ENCODE measurements around the gene SLC9A9.

The SLC9A9 gene

DNA sequence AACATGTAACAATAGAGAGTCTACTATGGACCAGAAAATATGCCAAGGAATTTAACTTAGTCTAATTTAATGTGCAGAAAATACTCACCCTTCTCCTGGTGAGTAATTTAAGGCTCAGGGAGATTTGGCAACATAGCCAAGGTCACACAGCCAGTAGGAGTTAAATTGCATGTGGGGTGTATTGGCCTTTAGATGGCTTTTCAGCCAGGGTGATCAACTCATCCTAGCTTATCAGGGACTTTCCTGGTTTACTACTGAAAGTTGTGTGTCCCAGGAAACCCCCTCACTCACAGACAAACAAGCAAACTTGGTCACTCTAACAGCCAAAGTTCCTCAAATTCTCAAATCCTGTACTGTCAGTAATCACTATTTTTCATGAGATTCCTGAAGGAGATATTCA, 2.6 kb upstream of the SLC9A9 start:
- no peak for DNase-seq
- H3K4me3 ChIP-seq (ENCODE audit: low read depth, low read length) = no peak overlapping the region
- TF ChIP-seq, protein P1, sequence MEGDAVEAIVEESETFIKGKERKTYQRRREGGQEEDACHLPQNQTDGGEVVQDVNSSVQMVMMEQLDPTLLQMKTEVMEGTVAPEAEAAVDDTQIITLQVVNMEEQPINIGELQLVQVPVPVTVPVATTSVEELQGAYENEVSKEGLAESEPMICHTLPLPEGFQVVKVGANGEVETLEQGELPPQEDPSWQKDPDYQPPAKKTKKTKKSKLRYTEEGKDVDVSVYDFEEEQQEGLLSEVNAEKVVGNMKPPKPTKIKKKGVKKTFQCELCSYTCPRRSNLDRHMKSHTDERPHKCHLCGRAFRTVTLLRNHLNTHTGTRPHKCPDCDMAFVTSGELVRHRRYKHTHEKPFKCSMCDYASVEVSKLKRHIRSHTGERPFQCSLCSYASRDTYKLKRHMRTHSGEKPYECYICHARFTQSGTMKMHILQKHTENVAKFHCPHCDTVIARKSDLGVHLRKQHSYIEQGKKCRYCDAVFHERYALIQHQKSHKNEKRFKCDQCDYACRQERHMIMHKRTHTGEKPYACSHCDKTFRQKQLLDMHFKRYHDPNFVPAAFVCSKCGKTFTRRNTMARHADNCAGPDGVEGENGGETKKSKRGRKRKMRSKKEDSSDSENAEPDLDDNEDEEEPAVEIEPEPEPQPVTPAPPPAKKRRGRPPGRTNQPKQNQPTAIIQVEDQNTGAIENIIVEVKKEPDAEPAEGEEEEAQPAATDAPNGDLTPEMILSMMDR (IDR thresholded peaks at IDR 0.05; ENCODE audit: low read depth, low read length) = no peak
- H3K4me1 ChIP-seq = no peaks in the 10 kb centered on the region
- peaks cover 7% of the 10 kb centered on the region for H3K27me3 ChIP-seq
- 0 out of 2 replicates have a peak, but pooled peaks cover 2% of the 10 kb centered on the region for H3K9me3 ChIP-seq
- no peaks in the 10 kb centered on the region for H3K36me3 ChIP-seq

DNA sequence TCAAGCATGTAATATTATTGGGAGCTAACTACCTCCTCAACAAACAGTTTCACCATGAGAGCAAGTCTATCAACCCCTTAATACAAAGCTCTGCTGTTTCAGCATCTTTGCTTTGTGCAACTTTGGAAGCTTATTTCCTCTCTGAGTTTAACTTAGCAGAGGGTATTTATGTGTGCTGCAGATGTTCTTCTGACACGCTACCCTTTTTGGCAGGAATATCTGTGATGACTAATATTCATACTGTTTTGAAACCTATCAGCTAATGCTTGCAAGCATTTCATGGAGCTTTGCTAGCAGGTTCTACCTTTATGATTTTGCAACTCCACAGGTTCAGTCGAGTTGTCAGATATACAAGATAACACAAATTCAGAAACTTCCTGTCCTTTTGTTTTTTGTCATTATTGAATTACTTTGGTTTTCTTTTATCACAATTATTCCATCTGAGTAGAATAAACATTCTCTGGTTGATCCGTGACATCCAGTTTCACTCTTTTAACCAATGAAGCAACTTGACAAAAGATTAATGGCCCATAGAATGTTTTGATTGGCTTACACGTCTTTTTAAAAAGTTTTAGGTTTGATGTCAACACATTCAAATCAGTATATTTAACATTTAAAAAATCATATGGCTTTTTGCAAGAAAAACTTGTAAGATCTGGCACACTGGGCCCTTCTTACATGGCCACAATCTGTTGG, 1.7 kb upstream of the SLC9A9 start:
- Histone ChIP-seq H3K4me1 (no peaks in the 10 kb centered on the region), H3K4me3 (ENCODE audit: low read depth, low read length) (no peak overlapping the region), H3K27me3 (peaks cover 12% of the 10 kb centered on the region), H3K36me3 (no peaks in the 10 kb centered on the region), H3K9me3 (0 out of 2 replicates have a peak, but pooled peaks cover 2% of the 10 kb centered on the region)
- TF ChIP-seq, protein P1 (IDR thresholded peaks at IDR 0.05; ENCODE audit: low read depth, low read length) = no peak
- DNase-seq = no peak

DNA sequence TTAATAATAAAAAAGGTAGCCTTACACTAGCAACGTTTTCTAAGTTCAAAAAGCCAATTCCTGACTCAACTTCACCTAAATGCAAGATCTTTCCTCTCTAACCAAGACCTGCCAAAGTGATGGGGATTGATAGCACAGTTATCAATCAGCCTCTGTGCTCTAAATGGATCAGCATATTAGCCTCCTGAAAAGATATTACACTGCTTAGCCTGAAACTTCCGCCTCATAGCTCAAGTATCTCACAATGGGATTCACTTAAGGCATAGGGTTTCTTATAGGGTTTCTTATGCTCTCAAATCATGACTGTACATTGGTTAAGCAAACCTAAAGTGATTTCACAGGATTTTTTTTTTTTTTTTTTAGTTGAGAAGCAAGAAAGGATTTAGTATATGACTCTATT, 436 bp upstream of the SLC9A9 start:
- DNase-seq = no peak
- no peak overlapping the region for H3K4me3 ChIP-seq (ENCODE audit: low read depth, low read length)

DNA sequence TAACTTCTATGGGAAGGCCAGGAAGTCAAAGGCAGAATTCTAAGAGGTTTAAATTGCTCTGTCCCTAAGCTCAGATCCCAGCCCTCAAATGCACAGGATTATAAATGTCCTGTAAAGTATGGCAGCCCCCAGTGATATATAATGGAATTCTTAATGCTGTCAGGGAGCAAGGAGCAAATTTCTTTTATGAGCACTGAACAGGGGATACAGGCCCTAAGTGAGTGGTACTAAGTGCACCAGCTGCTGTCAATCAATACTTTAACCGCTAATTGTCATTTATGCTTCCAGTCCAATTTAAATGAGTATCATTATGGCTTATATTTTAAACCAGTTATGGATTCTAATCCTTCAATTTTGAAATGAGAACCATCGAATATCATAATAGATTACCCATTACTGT, 4.7 kb downstream of the SLC9A9 start:
- Histone ChIP-seq H3K27me3 (peaks cover 25% of the 10 kb centered on the region), H3K4me3 (ENCODE audit: low read depth, low read length) (no peak overlapping the region), H3K9me3 (0 out of 2 replicates have a peak, but pooled peaks cover 2% of the 10 kb centered on the region), H3K36me3 (no peaks in the 10 kb centered on the region), H3K4me1 (no peaks in the 10 kb centered on the region)
- no peak for DNase-seq
- TF ChIP-seq, protein P1 (IDR thresholded peaks at IDR 0.05; ENCODE audit: low read depth, low read length) = no peak

More for the DNA sequence above, 436 bp upstream of the SLC9A9 start:
- Histone ChIP-seq H3K4me1 (no peaks in the 10 kb centered on the region), H3K36me3 (no peaks in the 10 kb centered on the region), H3K9me3 (0 out of 2 replicates have a peak, but pooled peaks cover 2% of the 10 kb centered on the region), H3K27me3 (peaks cover 12% of the 10 kb centered on the region)
- TF ChIP-seq, protein P1 (IDR thresholded peaks at IDR 0.05; ENCODE audit: low read depth, low read length) = no peak

DNA sequence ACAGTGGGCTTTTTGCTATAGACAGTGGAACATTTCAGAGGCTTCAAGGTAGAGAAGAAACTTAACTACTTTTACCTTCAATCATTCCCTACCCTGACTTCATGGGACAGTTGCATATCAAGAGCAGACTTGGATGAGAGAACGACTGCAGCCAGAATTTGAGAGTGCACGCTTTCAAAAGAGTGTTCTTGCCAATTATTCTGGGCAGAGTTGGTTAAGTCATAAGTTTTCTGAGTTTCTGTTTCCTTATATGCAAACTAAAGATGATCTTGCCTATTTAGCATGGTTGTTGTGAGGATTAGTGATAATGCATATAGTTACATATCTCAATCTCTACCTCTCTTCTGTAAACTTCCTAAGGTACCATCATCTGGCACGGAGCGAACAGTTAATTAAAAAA, 7.6 kb downstream of the SLC9A9 start:
- peaks cover 32% of the 10 kb centered on the region for H3K27me3 ChIP-seq
- TF ChIP-seq, protein P1 (IDR thresholded peaks at IDR 0.05; ENCODE audit: low read depth, low read length) = no peak
- no peak for DNase-seq
- no peaks in the 10 kb centered on the region for H3K9me3 ChIP-seq
- H3K4me1 ChIP-seq = no peaks in the 10 kb centered on the region
- H3K4me3 ChIP-seq (ENCODE audit: low read depth, low read length) = no peak overlapping the region
- no peaks in the 10 kb centered on the region for H3K36me3 ChIP-seq

DNA sequence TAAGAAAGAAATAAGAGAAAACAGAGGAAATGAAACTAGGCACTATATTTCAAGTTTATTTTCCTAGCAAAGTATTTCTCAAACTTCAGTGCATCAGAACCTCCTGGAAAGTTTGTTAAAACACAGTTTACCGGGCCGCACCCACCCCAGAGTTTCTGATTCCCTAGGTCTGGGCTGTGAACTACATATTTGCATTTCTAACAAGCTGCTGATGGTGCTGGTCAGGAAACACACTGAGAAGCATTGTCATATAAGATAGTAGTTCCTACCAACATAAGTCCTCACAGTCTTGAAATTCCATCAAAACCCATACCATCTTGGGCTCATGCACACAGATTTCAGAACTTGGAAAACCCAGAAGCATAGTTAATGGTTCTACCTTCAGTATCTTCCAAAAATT, 8.3 kb downstream of the SLC9A9 start:
- no peak overlapping the region for H3K4me3 ChIP-seq (ENCODE audit: low read depth, low read length)
- no peaks in the 10 kb centered on the region for H3K4me1 ChIP-seq
- H3K36me3 ChIP-seq = no peaks in the 10 kb centered on the region

More for the DNA sequence above, 8.3 kb downstream of the SLC9A9 start:
- H3K9me3 ChIP-seq = no peaks in the 10 kb centered on the region
- no peak for DNase-seq
- TF ChIP-seq, protein P1 (IDR thresholded peaks at IDR 0.05; ENCODE audit: low read depth, low read length) = no peak
- peaks cover 27% of the 10 kb centered on the region for H3K27me3 ChIP-seq

Measured in BE2C (cell line).